Measurements from ENCODE around the gene NEDD8.
A peak's percentile ranks its signal among the peaks of the same experiment; 100 is the strongest.

The NEDD8 gene

DNA sequence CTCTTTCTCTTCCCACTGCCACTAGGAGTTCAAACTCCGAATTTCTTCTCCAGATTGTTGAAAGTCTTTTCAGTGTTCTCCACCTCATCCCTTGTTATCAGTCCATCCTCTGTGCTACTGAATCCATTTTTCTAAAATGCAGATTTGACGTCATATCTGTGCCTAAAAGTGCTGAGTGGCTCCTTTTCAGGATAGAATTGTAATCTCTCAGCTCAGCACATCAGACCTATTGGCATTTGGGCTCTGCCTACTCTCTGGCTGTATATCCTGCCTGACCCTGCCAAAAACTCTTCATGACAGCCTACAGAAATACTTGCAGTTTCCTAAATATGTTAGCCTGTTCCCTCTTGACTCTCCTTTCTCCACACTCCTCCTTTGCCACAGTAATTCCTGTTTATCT is 40.3 kb upstream of the NEDD8 start:
- no peaks in the 10 kb centered on the region for H3K27me3 ChIP-seq
- H3K4me3 ChIP-seq (ENCODE audit: low read depth in 1 of 2, low read length in 1 of 2): no peak overlapping the region
- no peak for TF ChIP-seq CTCF (IDR thresholded peaks at IDR 0.05)
- peaks cover 61 to 62% of the 10 kb centered on the region in 2 experiments for H3K4me1 ChIP-seq (ENCODE audit: control insufficient read depth in 1 of 2, insufficient read depth in 1 of 2, low read depth in 1 of 2, low read length in 1 of 2)
- H3K36me3 ChIP-seq: peaks cover 20% of the 10 kb centered on the region
- H3K9me3 ChIP-seq: no peaks in the 10 kb centered on the region
- peak overlapping the region; percentile 95 for H3K27ac ChIP-seq

DNA sequence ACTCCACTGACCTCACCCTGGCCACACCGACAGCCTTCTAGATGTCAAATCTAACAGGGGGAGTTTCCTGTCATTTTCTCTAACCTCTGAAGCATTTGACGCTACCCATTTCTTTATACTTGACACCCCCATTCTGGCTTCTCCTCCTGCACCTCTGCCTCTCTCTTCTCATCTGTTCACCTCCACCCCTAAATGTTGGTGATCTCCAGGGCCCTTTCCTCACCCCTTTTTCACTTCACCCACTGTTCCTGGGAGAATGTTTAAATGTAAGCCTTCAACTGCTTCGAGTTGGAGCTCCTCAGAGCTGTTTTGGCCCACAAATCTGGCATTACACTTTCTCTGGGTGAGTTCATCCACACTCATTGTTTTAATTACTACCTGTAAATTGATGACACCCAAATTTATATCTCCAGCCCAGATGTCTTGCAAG is 39.7 kb upstream of the NEDD8 start:
- Histone ChIP-seq H3K4me3 (ENCODE audit: low read depth in 1 of 2, low read length in 1 of 2) (peak overlapping the region; percentile 83 to 90), H3K36me3 (peaks cover 26% of the 10 kb centered on the region), H3K27me3 (no peaks in the 10 kb centered on the region), H3K4me1 (ENCODE audit: control insufficient read depth in 1 of 2, insufficient read depth in 1 of 2, low read depth in 1 of 2, low read length in 1 of 2) (peaks cover 55 to 56% of the 10 kb centered on the region in 2 experiments), H3K27ac (peak overlapping the region; percentile 95), H3K9me3 (no peaks in the 10 kb centered on the region)
- no peak for TF ChIP-seq CTCF (IDR thresholded peaks at IDR 0.05)

DNA sequence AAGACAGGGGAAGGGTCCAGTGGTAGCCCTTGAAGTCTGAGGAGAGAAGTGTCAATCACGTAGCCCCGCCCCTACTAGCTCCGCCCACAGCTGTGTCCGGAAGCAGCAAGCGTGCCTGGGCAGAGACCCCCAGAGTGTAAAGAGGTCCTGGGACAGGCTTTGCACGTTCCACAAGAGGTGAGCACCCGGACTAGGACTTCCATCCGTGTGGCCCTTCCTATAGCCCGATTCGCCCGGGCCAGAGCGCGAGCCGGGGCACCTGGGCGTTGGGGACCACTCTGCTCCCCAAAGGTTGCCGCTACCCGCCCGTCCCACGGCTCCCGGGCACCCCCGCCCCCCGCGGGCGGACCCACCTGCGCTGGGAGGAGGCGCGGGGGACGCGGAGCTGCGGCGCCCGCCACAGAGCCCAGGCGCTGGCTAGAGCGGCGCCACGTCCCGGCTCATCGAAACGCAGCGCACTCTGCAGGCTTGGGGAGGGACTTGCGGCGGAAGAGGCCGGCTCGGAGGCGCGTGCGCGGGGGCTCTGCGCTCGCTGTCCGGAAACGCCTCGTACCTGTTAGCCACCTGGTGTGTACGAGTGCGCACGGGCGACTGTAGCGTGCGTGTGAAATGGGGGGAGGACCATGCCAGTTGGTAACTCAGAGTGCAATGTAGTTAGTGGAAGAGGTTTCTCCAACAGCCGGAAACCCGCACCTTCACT is 39.1 kb upstream of the NEDD8 start, which contains the start of gene RABGGTA:
TSS of gene RABGGTA (minus strand) at position 464 of the 700 bp plus-strand sequence. CDS start 482 bp downstream, outside the sequence.
- Histone ChIP-seq H3K27ac (peak within 1 kb of the TSS; percentile 95), H3K9me3 (no peaks in the 10 kb centered on the region), H3K4me1 (ENCODE audit: control insufficient read depth in 1 of 2, insufficient read depth in 1 of 2, low read depth in 1 of 2, low read length in 1 of 2) (peaks cover 49 to 50% of the 10 kb centered on the region in 2 experiments), H3K36me3 (peaks cover 32% of the 10 kb centered on the region), H3K27me3 (no peaks in the 10 kb centered on the region), H3K4me3 (ENCODE audit: low read depth in 1 of 2, low read length in 1 of 2) (peak within 1 kb of the TSS; percentile 83 to 90)
- peak; percentile 95 for TF ChIP-seq CTCF (IDR thresholded peaks at IDR 0.05)

DNA sequence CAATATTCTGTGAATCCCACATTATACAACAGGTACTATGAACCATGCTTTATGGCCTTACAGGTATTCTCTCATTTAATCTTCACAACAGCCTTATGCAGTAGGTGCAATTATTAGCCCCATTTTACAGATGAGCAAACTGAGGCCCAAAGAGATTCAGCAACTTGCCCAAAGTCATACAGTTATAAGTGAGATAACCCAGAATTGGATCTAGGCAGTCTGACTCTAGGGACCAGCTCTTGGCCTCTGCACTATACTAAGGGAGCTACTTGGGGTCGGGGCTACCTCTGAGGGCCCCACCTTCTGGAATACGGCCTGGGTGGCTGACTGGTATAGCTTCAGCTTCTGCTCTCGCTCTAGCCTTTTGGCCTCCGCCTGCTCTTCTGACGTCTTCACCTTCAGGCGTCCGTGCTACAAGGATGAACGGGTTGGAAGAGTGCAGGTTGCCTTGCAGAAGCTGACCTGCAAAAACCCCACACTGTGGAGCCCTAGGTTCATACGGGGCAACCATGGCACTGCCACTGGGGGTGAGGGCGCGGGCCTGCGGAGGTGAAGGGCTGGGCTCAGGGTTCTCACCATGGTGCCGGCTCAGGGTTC is 38.5 kb upstream of the NEDD8 start:
- no peak for TF ChIP-seq CTCF (IDR thresholded peaks at IDR 0.05)
- peaks cover 46 to 48% of the 10 kb centered on the region in 2 experiments for H3K4me1 ChIP-seq (ENCODE audit: control insufficient read depth in 1 of 2, insufficient read depth in 1 of 2, low read depth in 1 of 2, low read length in 1 of 2)
- H3K4me3 ChIP-seq (ENCODE audit: low read depth in 1 of 2, low read length in 1 of 2): peak overlapping the region; percentile 83 to 90
- H3K9me3 ChIP-seq: no peaks in the 10 kb centered on the region
- H3K27me3 ChIP-seq: no peaks in the 10 kb centered on the region
- H3K27ac ChIP-seq: peak overlapping the region; percentile 95
- peaks cover 39% of the 10 kb centered on the region for H3K36me3 ChIP-seq

DNA sequence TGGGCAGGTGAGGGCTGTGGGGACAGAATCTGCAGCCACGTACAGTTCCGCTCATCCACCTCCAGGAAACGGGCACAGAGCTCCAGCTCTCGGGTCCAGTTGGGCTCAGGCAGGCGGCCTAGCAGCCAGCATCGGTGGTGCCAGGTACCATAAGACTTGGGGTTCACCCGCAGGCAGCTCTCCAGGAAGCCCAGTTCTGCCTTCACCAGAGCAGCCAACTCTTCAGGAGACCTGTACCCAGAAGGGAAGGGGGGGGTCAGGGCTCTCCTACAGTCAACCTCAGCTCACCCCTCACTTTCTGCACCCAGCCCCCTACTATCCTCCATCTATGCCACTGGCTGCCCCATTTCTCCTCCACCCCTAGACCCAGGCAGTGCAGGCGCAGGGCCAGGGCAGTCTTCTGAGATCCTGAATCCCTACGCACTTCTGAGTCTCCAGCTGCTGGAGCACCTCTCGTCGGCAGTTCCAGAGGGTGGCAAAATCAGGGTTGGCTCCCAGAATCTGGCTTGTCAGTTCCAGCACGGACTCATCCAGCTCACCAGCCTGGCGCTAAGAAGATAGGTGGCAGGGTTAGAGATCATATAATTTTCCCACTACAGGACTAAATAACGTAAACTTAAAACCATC is 37.9 kb upstream of the NEDD8 start:
- H3K9me3 ChIP-seq: no peaks in the 10 kb centered on the region
- TF ChIP-seq CTCF (IDR thresholded peaks at IDR 0.05): no peak
- no peaks in the 10 kb centered on the region for H3K27me3 ChIP-seq
- no peak overlapping the region for H3K4me3 ChIP-seq (ENCODE audit: low read depth in 1 of 2, low read length in 1 of 2)
- H3K4me1 ChIP-seq (ENCODE audit: control insufficient read depth in 1 of 2, insufficient read depth in 1 of 2, low read depth in 1 of 2, low read length in 1 of 2): peaks cover 40 to 41% of the 10 kb centered on the region in 2 experiments
- H3K36me3 ChIP-seq: peaks cover 45% of the 10 kb centered on the region
- peak overlapping the region; percentile 95 for H3K27ac ChIP-seq

All from neutrophil (primary cell).